HG03571 (cell line): Measurements from ENCODE around the gene NCKAP5.
"Not testable (repeated sequence)": the region's sequence is repeated elsewhere in the genome, so short reads cannot be mapped to it uniquely, and the experiment has no call there.

Source experiments
- ATAC-seq: cut with Tn5 transposase; IDR thresholded peaks from one replicate; pipeline ENCODE4 v1.9.1; 2021; ENCODE audit not compliant: unreplicated experiment

NCKAP5 gene

DNA sequence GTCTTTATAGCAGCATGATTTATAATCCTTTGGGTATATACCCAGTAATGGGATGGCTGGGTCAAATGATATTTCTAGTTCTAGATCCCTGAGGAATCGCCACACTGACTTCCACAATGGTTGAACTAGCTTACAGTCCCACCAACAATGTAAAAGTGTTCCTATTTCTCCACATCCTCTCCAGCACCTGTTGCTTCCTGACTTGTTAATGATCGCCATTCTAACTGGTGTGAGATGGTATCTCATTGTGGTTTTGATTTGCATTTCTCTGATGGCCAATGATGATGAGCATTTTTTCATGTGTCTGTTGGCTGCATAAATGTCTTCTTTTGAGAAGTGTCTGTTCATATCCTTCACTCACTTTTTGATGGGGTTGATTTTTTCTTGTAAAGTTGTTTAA is 868.5 kb downstream of the NCKAP5 start:
- ATAC-seq: not testable (repeated sequence)

- ATAC-seq: not testable (repeated sequence)
These were observed 869.9 kb downstream of the NCKAP5 start for GRCh38 chr2:132698347-132698746.

DNA sequence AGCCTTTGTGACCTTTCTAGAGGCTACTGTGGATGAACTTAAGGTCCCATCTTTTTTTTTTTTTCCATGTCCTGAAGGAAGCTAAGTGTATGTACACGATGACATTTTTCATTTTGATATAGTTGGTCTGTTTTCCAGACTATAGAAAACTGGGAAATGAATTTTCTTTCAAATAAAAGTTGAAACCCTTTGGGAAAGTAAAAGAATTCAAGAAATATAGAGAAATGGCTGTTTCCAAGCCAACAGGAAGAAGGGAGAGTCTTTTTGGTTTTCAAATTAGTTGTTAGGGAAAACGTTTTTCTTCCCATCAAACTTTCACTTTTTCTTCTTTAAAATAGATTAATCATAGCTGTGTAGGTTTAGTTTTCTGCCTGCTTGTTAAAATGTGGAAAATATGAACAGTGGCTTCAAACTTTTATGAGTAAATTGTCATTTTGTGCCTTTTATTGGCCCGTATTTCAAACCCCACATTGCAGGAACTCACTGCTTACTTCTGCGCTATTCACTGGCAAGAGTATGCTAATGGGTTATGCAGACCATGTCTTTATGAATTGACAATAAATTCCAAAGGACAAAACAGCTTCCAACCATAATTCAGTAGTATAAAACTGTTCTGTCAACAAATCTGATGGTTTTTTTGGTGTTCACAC is 870.6 kb downstream of the NCKAP5 start:
- ATAC-seq: no peak

DNA sequence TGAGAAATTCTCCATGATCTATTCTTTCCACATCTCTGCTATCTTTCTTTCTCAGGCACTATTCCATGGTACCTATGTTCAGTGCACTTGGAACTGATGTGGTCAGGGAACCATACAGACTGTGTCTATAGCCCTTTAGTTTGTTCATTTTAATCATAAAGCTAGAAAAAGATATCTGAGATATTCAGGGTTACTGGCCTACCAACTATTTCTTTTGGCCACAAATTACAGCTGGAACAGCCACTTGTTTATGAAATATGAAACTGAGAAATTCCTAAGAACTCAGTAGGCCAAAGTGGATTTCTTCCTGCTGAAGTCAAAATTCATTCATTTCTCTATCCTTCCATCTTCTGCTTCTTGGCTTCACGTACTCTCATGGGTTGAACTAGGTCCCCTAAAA is 875.4 kb downstream of the NCKAP5 start:
- no peak for ATAC-seq

- ATAC-seq: no peak
These were observed 876.7 kb downstream of the NCKAP5 start for GRCh38 chr2:132691556-132691955.

- no peak for ATAC-seq
These were observed 877.5 kb downstream of the NCKAP5 start for GRCh38 chr2:132690664-132691303.

DNA sequence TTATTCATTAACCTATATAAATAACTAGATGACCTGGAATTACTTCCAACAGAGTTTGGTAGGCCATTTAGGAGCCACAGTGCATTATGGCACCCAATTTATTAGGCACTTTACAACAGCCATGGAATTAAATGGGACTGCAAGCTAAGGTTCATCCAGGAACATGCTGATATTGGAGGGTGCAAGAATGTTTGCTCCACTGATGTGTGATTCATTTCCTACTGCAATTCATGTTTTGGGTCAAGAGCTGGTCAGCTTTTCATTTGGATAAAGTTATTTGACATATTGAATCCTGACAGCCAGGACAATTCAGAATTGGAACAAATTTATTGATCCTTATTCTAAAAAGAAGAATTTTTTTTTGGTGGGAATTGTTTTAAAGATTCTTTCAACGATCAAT is 886.5 kb downstream of the NCKAP5 start:
- no peak for ATAC-seq

DNA sequence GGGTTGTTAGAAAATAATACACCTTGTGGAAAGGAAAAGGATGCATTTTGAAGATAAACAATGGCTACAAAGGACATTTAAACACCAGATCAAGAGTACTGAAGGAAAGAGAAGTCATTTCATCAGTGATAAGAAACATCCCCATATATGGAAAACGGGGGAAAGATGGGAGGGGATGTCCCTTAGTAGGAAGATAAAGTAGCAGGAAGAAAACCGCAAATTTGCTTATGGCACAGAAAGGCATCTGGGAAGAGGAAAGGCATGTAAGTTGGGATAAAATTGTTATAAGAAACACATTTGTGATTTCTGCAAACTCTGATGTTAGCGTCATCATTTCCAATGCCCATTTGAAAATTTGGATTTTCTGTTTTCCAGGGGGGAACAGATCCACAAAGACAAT is 887.7 kb downstream of the NCKAP5 start:
- no peak for ATAC-seq

GRCh38 chr2:132678483-132678882 is 889.8 kb downstream of the NCKAP5 start:
- no peak for ATAC-seq

DNA sequence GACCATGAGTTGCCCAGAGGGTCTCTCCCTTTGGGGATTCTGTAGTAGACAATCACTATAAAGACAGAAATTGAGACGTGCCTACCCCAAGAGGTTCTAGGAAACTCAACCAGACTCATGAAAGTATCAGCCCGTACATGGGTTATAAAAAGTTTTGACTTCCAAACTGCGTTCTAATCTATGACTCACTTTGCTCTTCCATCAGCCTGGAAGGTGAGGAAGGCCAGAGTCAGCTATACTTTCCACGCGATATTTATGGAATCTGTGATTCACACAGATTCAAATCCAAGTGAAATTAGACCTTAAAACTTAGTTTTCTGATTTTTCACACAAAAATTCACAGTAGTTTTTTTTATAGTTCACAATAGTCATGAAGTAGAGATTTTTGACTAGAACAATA is 890.6 kb downstream of the NCKAP5 start:
- ATAC-seq: no peak

DNA sequence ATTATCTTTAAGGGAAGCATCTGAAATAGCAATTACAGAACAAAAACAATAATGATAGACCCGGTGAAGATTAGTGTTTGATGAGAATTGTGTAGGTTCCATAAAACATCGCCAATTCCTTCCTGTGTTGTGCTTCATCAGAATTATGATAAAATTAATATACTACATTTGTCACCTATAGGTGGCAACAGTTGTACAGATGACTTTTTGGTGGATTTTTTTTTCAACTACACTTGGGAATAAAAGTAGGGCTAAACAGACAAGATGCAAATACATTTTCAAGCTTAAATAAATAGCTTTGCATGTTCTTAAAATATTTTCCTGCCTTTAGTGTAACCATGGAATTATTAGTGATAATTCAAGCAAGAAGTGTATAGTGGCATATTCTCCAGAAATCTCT is 891.3 kb downstream of the NCKAP5 start:
- ATAC-seq: no peak

DNA sequence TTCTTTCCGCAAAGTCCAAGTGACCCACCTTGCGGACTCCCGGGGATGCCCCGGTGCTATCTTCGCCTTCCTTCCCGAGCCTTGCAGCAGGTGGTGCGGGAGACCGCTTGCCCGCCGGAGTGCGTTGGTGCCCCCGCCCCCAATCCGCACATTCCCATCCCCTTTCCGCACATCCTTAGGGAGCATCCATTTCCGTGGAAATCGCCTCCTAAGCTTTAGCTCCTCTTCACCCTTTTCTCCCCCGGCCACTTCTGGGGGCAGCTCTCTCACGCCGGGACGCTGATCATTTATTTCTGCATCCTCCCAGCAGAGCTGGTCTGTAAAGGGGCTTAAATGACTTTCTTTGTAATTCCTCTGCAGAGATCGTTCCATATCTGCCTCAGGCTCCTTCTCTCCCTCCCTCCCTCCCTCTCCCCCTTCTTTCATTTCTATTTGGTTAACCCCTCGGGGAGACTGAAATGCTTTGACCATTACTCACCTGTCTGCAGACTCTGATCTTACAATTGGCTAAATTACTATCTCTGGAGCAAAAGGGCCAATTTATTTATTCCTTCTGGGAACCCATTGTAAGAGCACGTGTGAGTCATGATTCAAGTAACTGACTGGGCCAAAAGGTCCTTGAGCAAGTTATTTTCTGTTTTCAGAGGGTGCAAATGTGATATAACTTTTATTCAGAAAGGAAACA is 897.0 kb downstream of the NCKAP5 start:
- no peak for ATAC-seq

DNA sequence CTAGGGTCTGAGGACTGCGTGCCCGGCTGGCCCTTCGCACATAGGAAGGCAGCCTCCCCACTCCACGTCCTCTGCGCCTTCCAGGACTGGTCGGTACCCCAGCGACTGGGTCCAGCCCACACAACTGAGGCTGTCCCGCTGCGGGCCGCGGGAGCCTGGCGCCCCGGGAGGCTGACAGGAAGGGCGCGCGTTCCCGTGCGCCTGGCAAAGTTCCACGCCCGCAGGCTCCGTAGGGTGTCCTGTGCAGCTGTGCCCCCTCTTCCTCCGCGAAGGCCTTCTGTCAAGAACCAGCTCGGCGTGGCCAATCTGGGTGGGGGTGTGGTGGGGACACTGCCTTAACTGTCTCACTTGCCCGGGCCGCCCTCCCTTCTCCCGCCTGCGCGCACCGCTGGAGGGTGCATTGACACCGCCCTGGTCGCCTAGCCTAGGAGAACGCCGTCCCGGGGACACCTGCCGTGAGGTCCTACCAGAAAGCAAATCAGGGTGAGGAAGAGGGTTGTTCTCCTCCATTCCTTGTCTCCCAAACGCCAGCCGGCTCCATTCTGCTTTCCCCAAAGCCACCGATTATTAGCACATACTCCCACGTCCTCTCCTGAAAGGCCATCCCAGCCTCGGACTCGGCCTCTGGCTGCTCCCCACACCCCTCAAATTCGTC is 897.6 kb downstream of the NCKAP5 start:
- no peak for ATAC-seq

GRCh38 chr2:132669908-132670495 is 898.3 kb downstream of the NCKAP5 start, which contains the start of gene LYPD1:
Gene LYPD1, minus strand, starts transcription at chr2:132670205. Its CDS starts 273 bp downstream, at chr2:132669932.
- no peak for ATAC-seq

- no peak for ATAC-seq
These were observed 899.0 kb downstream of the NCKAP5 start for GRCh38 chr2:132668987-132669907.

GRCh38 chr2:132668189-132668823 is 900.0 kb downstream of the NCKAP5 start:
- no peak for ATAC-seq

- no peak for ATAC-seq
These were observed 900.6 kb downstream of the NCKAP5 start for GRCh38 chr2:132667706-132668105.

DNA sequence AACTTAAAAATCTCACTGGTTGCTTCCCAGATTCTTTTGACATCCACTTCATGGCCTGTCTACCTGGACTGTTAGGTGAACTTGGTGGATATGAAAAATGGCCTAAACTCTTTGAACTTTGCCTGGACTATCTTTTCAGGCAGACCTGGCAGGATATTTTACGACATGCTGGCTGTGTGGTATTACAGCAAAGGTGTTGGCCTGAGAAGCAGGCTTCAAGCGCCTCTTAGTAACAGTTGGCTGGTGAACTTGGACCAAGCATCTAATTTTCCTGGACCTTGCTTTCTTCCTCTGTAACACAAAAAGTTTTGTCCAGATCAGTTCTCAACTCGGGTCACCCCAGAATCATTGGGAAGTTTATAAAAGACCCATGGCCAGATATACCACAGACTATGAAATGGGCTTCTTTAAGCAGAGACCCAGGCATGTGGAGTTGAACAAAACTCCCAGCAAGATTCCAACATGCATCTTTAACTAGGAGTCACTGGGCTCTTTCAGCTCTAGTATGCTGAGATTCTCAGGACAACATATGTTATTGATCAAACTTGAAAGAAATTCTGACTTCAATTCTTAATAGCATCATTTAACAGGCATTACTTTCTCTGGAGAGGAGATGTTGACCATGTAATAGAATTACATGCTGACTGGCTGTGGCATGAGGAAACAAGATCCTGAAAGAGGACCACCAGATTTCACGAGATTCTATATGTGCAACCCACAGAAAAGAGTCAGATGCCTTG is 902.7 kb downstream of the NCKAP5 start:
- ATAC-seq: no peak

DNA sequence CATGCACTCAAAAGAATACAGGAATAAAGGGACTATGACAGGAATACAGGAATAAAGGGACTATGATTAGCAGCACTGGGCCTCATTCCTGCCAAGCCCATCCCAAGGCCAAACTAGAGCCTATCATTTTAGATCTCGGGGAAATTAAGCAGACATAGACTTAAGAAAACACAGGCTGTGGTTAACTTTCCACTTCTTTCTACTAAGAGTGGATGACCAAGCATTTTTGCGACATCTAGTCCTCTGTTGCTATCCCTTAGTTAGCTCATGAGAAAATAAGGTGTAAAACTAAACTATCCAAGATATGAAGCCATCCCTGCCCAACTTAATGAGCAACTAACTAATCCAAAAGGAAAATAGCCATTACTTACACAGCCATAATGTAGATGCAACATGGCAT is 904.2 kb downstream of the NCKAP5 start:
- ATAC-seq: no peak
